DMS53 (cell line): ENCODE measurements around the gene MRPL14.

Experiments
- DNase-seq: peaks from one replicate; lab custom pipeline; 2025; lab: John Stamatoyannopoulos, UW

Gene MRPL14

DNA sequence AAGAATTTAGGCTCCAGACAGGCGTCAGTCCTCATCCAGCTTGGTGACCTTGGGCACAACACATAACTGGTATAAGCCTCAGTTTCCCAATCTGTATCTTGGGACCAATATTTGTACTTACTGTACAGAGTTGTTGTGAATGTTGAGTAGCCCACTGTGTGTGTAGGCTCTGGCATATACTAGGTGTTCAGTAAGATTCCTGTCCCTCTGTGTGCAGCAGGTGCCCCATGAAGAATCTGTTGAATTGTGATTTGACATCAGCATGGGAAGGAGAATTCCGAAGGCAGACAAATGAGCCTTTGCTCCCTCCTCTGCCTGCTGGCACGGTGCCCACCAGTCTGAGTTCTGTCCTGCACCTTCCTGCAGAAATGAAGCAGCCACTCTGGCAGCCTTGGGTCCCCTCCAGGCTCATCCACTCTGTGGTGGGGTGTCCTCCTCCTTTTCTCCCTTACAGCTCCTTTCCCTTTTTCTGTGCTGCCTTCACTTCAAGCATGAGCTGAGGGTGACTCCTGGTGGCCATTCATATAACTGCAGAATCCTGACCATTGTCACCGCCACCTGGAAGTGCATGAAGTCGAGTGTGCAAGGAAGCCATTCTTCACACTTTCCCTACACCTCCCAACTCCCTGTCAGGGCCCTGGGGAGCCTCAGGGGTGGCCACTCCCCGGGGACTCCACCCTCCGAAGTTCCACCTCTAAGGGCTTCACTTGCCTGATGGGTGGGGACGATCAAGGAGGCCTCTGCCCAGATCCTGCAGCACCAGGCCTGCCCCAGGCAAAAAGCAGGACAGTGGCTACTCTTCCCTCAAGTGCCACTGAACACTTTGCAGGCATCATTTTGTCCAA, 48.2 kb downstream of the MRPL14 start:
- DNase-seq = no peak

DNA sequence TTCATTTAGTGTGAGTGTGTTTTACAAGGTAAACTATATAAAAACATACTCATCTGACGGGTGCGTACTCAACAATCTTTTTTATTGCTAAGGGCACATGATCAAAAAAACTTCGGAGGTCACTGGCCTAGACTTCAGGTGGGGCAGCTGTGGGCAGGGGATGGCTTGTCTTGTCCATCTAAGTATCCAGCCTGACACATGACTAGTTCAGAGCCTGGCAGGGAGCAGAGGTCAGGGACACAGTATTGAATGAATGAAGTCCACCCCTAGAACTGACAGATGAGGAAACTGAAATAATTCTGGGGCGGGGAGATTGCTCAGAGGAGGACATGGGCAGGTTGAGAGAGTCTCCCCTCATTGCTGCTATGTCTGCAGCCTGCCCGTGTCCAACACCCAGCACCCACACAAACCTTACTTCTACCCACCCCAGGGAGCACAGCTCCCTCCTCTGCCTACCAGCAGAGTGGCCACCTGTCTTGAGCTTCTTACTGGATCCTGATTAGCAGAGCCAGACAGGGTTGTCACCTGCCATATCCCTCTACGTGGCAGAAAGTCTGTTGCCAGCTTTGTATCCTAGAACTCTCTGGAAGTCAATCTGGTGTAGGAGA, 48.9 kb downstream of the MRPL14 start:
- no peak for DNase-seq

DNA sequence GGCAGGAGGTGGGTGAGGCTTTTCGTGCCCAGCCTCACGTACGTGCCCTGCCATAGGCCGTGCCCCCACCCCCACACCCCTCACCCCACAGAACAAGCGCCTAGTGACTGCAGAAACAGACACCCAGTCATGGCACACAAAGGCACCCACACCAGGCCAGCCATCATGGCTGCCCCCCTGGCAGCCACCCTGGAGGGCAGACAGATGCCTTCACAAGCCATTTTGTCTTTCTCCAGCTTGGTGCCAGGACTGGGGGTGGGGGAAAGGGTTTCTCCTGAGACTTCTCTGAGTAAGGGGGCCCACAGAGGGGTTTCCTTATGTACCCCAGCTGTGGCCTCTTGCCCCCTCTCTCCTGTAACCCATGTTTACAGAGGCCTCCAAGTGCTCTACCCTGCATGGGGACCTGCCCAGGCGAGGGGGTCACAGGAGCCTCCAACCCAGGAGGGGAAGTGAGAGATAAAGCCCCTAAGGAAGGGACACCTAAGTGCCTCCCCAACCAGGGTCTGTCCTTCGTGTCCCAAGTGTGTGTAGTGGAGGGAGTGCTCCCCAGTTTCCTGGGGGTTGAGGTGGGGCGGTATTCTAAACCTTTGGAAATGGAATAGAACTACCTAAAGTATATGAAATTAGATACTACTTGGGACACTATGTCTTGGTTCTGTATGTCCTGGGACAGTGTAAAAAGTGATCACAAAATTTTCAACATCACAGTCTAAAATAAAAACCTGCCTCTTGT, 49.9 kb downstream of the MRPL14 start:
- DNase-seq = no peak

DNA sequence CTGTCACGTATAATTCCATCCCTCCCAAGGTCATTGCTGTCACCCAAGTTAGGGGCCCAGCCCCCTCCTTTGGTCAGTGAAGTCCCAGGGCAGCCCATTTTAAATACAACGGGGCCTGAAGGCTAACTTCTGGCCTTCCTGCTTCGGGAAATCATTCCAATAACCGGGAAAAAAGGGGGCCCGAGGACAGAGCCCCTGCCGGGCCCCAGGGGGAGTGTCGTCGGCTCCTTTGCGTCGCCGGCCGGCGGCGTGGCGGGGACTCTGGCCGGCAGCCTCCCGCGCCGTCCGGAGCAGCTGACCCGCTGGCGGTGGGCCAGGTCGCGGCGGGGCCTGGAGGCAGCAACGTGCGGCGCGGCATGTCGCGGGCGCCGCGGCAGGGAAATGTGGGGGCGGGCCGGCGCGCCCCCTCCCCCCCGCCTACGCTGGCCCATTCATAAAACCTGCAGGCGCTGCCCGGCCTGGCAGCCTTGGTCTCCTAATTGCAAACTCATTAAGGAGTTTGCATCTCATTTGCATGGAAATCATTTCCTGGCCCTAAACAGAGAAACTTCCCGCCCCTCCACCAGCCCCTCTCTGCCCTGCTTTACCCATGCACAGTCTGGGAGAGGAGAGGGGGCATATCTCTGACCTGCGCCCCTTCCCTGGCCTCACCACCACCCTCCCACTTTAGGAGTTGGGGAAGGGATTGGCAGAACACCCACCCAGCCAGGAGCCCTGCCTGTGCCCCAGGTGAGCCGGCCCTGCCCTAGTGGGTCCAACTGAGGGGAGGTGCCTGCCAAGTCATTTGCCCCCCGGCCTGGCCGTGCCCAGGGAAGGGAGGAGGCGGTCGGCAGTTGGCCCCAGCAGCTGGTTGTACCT, 50.7 kb downstream of the MRPL14 start:
- DNase-seq = no peak

DNA sequence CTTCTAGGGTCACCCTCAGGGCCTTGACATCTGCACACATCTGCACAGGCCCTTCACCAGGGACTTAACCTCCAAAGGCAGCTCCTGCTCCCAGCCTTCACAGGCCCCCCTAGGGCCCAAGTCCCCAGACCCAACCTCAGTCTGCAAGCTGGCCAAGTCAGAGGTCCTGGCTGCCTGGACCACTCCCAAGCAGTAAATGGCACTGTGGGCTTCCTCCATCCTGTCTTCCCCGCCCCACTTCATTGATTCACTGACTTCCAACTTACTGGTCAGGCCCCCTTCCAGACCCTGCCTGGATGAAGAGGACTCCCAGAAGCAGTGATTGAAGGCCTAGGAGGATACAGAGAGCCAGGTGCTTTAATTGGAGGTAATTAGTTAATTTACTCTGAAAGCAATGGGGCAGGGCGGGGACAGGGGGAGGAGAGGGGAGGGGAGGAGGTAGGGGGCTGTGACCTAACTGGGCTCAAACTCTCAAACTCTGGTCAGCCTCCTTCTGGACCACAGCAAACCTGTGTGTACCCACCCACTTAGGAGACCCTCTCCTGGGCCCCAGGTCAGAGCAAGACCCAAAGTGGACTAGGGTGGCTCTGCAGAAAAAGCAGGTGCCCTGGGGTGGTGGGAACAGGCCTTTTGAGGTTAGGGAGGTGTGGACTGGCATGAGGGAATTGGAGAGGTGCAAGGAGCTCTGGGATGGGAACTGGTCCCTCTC, 51.5 kb downstream of the MRPL14 start:
- DNase-seq = no peak

DNA sequence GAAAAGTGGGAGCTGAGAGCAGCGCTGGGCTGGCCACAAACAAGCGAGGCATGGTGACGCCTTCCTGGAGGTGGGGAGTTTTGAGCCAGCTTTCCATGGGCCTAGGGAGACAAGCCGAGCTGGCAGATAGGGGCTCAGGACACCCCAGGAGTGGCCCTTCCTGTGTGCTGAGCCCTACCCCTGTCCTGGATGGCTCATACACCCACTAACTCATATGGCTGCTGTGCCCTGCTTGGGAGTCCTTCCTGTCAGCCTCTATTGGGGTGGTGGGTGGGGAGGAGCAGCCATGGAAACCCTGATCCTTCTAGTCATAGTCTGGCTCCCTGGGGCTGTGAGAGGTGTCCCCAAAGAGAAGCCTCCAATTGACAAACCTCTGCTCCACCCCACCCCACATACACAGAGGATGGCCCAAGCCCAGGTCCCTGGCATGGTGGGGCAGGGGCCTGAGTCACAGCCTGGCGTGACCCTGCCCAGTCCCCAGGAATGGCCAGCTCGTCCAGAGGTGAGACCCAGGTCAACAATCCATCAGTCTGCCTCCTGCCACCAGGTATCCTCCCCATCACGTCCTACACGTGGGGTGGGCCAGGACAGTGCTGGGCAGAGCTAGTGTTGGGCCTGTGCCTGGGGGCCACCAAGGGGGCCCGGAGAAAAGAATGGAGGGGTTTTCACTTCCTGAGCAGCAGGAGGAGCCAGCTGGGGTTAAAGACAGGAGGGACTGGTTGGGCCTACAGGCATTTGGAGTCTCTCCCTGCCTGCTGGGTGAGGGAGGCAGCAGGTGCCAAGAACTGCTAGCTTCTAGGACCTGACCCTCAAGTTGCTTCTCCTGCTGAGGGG, 52.2 kb downstream of the MRPL14 start:
- no peak for DNase-seq

DNA sequence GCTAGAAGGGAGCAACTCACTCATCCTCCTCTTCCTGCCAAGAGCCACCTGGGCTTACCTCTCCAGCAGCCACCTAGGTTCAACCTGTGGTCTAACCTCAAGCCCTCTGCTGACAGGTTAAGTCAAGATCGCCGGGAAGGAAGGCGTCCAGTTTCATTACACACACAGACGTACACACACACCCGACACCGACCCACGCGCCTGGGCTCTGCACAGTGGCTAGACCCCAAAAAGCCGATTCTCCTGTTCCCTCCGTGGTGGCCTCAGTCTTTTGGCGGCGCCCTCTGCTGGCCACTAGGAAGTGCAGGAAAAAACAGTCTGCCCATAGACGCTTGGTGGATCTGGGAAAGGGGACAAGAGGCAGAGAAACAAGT, 52.8 kb downstream of the MRPL14 start:
- DNase-seq = no peak

DNA sequence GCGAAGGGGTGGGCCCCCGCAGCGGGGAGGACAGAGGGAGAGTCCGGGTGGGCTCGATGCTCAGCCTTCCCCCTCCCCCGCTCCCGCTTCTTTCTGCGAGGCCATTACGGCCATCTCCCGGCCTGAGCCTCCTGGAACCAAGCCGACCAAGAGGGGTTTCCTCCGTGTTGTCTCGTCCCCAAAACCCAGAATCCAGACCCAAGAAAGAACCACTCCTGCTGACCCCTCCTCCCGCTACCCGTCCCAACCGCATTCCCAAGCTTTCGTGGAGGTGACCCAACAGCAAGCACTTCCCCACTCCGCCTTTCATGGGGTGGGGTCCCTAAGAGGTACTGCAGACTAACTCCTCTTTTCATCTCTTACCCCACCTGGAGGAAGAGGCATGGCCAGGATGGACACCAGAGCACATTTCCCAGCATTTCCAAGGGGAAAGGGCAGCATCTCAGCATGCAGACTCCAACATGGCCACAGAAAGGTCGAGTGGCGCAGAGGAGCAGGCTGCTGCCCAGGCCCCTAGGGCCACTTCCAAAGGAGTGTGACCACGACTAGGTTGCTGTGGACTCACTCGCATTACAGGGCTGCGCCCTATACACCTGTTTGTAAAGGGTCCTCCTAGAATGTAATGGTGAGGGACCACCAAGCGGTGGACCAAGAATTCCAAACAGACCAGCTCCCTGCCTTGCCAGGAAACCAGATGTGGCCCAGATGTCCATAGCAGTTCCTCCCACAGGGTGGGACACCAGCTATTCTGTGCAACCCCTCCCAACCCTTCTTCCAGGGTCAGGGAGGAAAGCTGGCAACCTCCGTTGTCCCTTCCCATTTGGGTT, 53.4 kb downstream of the MRPL14 start:
- DNase-seq = no peak

DNA sequence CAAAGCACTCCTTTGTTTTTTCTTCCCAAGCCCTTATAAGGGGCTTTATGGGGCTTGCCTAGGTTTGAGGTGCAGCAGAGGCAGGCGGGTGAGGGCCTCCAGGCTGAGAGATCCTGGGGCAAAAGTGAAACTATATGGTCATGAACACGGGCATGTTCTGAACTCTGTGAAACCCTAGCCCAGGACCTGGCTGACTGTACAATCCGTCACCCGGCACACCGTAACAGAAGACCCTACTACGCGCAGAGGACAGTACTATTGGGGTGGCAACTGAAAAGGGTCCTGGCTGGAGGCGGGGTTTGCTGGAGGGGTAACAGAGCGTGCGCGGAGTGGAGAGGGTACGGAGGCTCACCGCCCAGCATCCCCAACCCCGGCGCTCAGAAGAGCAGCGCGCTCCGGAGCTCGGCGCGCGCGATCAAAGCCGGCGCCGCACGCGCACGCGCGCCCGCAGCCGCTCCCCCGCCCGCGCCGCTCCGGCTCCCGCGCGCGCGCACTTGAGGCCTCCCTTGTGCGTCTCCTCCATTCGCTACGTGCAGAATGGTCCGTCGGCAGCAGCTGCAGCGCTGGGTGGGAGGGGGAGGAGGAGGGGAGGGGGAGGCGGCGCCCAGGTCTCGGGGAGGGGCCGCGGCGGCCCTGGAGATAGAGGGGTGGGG, 54.2 kb downstream of the MRPL14 start:
- no peak for DNase-seq

DNA sequence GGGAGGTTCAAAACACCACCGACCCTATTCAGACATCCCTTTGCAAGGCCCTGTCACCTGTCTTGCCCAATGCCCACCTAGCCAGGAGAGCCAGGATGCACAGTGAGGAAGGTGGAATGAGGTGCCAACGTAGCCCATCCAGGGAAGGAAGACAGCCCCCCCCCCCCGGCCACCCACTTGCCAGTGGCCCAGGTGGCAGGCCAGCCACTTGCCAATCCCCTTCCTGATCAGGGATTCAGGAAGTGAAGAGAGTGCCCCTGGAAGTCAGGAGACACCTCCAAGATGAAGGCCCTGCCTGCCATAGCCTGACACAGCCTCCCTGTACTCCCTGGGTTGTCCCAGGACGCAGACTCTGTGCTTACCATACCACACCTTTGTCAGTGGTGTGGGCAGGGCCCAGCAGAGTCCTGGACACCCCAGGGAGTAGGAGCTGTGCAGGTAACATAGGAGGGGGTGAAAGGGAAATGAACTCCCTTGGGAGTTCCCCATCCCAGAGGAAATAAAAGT, 54.7 kb downstream of the MRPL14 start:
- DNase-seq = no peak

DNA sequence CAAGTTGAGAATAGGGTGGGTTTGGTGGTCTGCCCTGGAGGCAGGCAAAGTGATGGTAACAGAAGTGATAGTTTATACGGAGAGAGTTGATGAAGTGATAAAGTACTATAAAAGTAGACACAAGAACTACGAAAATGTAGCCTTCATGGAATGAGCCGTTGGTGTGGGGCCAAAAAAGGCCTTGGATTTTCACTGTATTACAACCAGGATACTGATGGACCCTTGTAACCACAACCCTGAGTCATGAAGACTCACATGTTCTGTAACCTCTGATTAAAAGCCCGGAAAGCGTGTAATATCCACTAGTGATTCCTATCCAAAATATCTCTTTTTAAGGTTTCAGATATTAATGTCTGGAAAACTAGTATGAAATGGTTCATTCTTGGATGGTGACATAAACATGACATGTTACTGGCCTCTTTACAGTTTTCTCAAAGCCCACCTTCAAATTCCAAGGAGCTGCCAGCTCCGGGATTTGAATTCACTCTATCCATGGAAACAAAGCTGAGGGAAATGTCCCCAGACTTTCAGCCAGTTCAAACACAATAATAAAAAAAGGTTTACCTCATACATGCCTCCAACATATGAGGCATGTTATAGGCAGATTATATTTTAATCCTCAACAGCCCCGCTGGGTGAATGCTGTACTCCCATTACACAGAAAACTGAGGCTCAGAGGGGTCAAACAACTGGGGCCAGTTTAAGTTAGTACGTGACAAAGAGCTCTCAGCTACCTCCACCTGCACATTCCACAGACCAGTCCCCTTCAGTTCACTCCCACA, 55.4 kb downstream of the MRPL14 start:
- DNase-seq = no peak

DNA sequence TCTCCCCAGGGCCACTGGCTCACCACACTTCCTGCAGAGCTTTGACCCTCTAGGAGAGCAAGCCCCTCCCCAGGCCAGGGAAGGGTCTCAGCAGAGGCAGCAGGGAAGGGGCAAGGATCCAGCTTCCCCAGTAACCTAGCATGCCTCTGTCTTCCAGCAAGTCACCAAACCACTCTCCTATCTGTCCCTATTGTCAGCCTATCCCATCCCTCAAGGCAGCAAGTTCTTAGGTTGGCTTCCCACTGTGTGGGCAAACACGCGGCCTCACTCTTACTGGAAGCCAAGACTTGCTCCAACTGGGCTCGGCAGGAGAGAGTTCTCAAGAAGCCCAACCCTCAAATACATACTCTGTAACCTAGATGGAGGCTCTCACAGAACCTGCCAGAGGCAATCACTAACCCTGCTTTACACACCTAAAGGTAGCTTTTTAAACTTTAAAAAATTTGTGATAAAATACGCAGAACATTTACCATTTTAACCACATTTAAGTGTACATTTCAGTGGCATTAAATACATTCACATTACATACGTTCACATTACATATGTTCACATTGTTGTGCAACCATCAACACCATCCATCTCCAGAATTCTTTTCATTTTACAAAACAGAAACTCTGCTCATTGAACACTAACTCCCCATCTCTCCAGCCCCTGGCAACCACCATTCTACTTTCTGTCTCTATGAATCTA, 58.5 kb downstream of the MRPL14 start:
- DNase-seq = no peak

DNA sequence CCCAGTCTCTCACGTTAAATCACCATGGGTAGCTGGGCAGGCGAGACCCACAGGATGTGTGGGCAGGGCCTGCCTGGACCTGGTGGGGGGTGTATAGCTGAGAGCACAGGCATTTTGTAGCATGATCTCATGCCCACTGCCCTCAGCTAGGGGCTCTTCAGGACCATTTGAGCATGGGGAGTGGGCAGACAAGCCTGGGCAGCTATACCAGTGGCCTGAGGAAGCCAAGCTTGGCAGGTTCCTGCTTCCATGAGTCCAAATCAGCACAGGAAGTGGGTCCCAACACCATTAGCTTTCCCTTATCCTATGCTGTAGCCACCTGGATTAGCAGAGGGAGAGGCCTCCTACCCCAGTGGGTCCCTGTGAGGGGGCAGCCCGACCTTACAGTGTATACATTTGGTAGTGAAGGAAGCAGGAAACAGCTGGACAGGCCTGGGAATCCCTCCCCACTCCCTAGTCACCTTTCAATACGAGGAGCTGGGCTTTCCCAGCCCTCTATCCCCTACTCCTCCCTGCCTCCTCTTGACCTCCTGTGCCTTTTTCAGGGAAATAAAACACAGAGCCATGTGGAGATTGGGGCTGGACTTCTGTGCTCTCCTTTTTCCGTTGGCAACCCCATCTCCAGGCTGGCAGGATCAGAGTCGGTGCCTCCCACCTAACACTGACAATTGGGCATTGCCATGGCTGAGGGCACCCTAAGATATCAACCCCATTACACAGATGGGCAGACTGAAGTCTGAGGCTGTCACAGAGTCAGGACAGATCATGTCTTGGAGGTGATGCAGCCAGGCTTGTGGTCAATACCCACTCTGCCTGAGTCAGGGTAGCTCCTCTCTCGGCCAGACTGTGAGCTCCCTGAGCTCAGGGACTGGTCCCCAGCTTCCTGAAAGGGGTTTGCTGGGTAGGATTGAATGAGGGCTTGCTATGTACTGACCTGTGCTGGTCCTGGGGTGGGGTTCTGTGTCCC, 59.8 kb downstream of the MRPL14 start:
- DNase-seq = no peak

DNA sequence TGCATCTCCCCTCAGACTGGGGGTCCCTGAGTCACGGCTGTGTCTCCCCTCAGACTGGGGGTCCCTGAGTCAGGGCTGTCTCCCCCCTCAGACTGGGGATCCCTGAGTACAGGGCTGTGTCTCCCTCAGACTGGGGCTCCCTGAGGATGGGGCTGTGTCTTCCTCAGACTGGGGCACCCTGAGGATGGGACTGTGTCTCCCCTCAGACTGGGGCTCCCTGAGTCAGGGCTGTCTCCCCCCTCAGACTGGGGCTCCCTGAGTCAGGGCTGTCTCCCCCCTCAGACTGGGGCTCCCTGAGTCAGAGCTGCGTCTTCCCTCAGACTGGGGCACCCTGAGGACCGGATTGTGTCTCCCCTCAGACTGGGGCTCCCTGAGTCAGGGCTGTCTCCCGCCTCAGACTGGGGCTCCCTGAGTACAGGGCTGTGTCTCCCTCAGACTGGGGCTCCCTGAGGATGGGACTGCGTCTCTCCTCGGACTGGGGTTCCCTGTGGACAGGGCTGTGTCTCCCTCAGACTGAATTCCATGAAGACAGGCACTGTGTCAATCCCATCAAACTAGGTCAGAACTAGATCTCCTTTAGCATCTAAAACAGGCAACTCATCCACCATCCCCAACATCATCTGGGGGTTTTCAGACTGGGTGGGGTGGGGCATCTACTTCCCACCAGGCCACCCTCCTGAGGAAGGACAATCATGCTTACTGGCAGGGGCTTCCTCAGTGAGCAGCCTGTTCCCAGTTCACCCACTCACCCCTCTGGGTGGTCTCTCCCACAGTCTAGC, 60.7 kb downstream of the MRPL14 start:
- no peak for DNase-seq

DNA sequence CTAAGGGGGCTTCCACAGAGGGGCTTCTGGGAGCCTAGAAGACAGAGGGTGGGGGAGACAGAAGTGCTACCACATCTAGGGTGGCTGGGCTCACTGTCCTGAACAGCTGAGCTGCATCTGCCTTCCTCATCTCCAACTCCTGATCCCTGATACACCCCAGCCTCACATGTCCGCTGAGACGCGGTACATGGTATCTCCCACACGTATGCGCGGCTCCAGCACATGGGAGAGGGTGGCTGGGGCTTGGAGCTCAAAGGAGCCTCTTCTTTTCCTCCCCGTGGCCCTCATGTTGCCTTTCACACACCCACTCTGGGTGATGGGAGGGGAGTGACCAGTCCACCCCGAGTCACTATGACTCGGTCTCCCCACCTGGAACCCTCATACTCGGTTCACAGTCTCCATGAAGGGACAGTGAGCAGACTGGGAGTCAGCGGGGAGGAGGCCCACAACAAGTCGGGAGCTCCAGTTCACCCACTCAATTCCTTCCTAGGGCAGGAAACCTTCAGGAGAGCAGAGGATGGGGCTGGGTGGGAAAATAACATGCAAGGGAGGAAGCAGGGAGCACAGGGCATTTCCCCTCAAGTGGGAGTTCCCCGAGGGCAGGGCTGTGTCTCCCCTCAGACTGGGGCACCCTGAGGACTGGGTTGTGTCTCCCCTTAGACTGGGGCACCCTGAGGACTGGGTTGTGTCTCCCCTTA, 61.7 kb downstream of the MRPL14 start:
- no peak for DNase-seq
